Measurements from ENCODE around the gene PRDM15.

Gene PRDM15

GRCh38 chr21:41802684-41803083 lies 76.5 kb downstream of the PRDM15 start:
- ChIA-PET POLR2A (no interaction called here), CTCF (interaction anchor here (3.1 kb wide), 1 partner anchor 14 kb away, joined by 14 read pairs; no protein-coding TSS in a partner anchor)
- DNase-seq (ENCODE audit: extremely low spot score): no peak
- TF ChIP-seq CTCF (IDR thresholded peaks at IDR 0.05; ENCODE audit: control extremely low read depth, extremely low read depth, low read depth, missing control alignments): no peak

DNA sequence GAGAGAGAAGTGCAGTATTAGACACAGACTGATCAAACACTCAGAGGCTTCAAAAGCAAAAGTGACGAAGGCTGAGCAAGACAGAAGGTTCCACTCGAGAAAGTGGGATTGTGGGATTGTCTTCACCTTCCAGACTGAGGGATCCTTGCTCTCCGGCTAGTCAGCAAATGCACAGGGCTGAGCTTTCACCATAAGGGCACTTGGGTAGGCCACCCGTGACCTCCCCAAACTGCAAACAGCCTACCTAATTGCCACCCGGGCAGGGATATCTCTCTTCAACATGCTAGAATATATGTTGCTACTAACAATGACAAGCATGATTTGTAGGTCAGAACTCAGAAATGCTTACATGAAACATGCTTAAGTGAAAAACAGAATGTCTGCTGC lies 77.0 kb downstream of the PRDM15 start:
- TF ChIP-seq CTCF (IDR thresholded peaks at IDR 0.05; ENCODE audit: control extremely low read depth, extremely low read depth, low read depth, missing control alignments): no peak
- DNase-seq (ENCODE audit: extremely low spot score): no peak
- CTCF ChIA-PET: interaction anchor here (3.1 kb wide), 1 partner anchor 15 kb away, joined by 14 read pairs; no protein-coding TSS in a partner anchor
- POLR2A ChIA-PET: no interaction called here

GRCh38 chr21:41801321-41802197 lies 77.6 kb downstream of the PRDM15 start:
- POLR2A ChIA-PET: no interaction called here
- no peak for TF ChIP-seq CTCF (IDR thresholded peaks at IDR 0.05; ENCODE audit: control extremely low read depth, extremely low read depth, low read depth, missing control alignments)
- no peak for DNase-seq (ENCODE audit: extremely low spot score)
- CTCF ChIA-PET: interaction anchor here (3.1 kb wide), 1 partner anchor 16 kb away, joined by 14 read pairs; no protein-coding TSS in a partner anchor

DNA sequence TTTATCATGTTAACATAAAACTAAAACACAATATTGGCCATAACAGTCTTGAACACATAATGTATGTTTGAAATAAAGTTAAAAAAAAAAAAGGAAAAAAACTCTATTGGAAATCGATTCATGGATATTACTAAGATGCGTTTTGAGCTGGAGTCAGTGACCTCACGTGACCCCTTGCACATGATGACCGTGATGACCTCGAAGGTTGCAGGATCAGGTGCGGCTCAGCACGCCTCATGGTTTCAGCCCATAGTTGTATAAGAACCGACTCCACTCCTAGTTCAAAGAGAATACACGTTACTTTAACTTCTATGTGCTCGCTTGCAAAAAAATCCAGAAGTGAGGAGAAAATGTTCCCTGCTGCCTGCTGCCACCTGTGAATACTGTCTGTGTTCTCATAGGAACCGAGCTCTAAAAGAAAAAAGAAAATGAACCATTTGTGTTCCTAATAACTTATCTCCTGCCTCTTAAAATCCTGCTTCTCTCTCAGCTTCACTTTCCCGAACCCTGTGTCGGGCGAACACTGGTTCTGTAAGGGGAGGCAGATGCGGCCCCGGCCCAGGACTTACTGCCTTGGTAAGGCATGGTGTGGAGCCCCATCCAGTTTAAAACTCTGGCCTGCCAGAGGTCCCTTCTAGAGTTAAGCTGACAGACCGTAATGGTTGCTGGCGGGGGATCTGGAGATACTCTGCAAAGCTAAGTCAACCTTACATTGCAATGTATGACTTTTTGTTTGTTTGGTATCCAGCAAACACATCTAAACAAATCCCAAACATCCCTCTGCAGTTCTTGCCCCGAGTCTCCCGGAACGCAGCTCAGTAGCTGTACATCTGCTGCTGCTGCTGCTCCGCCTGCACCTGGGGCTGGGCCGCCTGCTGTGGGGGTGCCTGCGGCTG lies 78.5 kb downstream of the PRDM15 start:
- CTCF ChIA-PET: interaction anchor here (1.0 to 3.1 kb wide), 2 partner anchors 16 to 56 kb away, joined by 3 to 14 read pairs; no protein-coding TSS in a partner anchor
- no peak for TF ChIP-seq CTCF (IDR thresholded peaks at IDR 0.05; ENCODE audit: control extremely low read depth, extremely low read depth, low read depth, missing control alignments)
- no peak for DNase-seq (ENCODE audit: extremely low spot score)
- POLR2A ChIA-PET: no interaction called here

GRCh38 chr21:41799763-41800162 lies 79.4 kb downstream of the PRDM15 start:
- no peak for DNase-seq (ENCODE audit: extremely low spot score)
- no peak for TF ChIP-seq CTCF (IDR thresholded peaks at IDR 0.05; ENCODE audit: control extremely low read depth, extremely low read depth, low read depth, missing control alignments)
- ChIA-PET CTCF (interaction anchor here (1.0 kb wide), 1 partner anchor 55 kb away, joined by 3 read pairs; no protein-coding TSS in a partner anchor), POLR2A (no interaction called here)

DNA sequence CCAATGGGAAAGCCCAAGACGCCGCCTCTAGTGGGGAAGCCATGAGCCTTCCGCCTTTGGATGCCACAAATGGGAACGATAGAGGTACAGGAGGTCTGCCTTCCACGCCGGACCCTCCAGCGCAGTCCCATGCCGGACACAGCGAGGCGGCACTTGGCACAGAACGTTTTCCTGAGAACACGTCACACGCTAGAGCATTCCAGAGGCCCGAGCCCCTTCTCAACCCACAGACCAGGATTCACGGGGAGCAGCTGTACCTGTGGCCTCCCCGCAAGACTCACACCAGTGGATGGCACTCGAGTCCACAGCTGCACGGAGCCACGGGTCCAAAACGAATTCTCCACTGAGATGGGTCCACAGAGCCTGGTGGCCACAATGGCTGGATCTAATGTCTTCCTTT lies 80.8 kb downstream of the PRDM15 start:
- POLR2A ChIA-PET: no interaction called here
- no peak for DNase-seq (ENCODE audit: extremely low spot score)
- no peak for TF ChIP-seq CTCF (IDR thresholded peaks at IDR 0.05; ENCODE audit: control extremely low read depth, extremely low read depth, low read depth, missing control alignments)
- CTCF ChIA-PET: no interaction called here
